IPS-NIHi7 (cell line): ENCODE results near the gene AOPEP.

ENCODE experiments used
- DNase-seq: peaks from one replicate; pipeline ENCODE4 v3.0.0; 2012; ENCODE audit warnings: mixed read lengths; ENCODE audit errors: extremely low spot score

AOPEP gene

GRCh38 chr9:94915476-94916450, 189.3 kb downstream of the AOPEP start:
- no peak for DNase-seq

GRCh38 chr9:94916956-94917355, 190.5 kb downstream of the AOPEP start:
- no peak for DNase-seq

- DNase-seq, result no peak
Observed at GRCh38 chr9:94918038-94918753, 191.7 kb downstream of the AOPEP start.

GRCh38 chr9:94919376-94920098, 193.0 kb downstream of the AOPEP start:
- DNase-seq, result no peak

- DNase-seq, result no peak
Observed at GRCh38 chr9:94920420-94921091, 194.1 kb downstream of the AOPEP start.

- no peak for DNase-seq
Observed at GRCh38 chr9:94921092-94921471, 194.6 kb downstream of the AOPEP start.

DNA sequence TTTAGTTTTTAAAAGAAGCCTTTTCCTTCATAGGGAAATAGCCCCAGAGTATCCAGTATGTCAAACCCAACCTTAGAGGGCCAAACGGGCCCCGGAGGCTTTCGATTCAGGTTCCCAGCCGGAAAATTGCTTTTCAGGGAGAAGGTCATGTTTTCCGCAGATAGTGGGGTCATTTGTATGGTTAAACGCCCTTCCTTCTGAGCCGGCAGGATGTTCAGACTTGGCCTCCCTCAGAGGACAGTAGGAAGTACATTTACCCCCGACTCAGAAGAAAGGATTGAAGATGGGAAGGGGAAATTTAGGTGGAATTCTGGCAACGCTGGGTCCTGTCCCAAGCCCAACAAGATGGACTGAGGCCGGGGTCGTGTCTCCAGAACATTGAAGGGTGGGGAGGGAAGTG, 195.2 kb downstream of the AOPEP start:
- no peak for DNase-seq

- no peak for DNase-seq
Observed at GRCh38 chr9:94922098-94922607, 195.7 kb downstream of the AOPEP start.

GRCh38 chr9:94922691-94923107, 196.2 kb downstream of the AOPEP start:
- DNase-seq, result no peak

- DNase-seq, result no peak
Observed at GRCh38 chr9:94923326-94924089, 197.0 kb downstream of the AOPEP start.

DNA sequence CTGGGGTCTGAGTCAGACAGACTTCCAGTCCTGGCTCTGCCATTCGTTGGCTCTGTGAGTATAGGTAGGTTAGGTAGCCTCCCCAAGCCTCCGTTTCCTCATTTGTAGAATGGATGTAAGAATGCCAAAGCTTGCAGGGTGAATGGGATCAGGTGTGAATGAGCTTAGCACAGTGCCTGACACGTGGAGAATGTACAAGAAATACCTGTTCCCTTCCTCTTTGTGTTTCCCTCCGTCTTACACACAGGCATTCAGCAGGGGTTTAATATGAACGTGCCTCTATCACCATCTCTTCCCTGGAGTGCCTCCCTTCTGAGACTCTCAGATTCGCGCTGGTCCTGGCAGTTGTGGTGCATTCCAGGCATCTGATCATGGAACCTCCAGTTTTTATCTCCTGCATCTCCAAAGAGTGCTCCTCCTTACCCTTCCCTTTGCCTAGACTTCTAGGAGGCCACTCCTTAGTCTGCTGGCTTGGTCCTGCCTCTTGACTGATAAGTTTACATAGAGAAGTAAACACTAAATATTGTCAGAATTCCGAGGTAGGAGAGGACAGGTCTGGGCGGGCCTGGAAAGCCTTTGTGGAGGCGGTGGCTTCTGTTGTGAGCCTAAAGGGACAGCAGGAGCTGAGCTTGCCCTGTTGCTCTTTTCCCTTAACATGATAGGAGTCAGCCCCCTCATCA, 199.4 kb downstream of the AOPEP start:
- no peak for DNase-seq

DNA sequence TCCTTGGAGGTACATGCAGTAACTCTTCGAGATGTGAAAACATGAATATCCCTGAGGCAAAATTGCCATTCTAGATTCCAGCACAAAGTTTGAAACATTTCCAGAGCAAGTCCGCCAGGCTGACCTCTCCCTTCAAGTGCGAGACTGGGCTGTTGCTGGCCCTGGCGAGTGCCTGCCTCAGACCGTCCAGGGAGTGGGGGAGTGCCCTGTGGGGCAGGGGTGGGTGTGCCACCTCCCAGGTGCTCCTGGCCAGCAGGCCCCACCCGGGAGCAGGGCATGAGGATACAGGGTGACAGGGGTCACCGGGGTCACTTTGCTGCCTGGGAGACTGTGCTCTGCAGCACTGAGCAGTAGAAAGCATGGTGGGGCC, 199.9 kb downstream of the AOPEP start:
- DNase-seq, result no peak

DNA sequence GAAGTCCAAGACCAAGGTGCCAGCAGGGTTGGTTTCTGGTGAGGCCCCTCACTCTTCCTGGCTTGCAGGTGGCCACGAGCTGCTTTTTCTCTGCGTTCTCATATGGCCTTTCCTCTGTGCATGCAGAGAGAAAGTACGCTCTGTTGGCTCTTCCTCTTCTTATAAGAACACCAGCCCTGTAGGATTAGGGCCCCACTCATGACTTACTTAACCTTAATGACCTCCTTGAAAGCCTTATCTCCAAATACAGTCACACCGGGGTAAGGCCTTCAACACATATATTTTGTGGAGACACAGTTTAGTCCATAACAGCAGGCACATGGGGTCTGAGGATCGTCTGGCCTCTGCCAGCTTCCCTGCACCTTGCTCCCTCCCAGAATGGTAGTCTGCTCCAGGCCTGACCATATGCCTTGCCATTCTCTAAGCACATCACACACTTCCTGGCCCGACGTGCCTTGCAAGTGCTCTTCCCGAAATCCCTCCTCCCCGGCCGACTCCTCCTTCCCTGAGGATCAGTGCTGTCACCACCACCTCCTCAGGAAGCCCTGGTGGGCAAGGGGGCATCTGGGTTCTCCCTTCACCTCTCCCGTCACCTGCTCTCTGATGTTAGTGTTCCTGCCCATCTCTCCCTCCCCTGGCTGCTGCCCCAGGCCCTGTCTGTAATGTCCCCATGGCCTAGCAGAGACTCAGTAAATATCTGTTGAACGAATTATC, 200.7 kb downstream of the AOPEP start:
- DNase-seq, result no peak

DNA sequence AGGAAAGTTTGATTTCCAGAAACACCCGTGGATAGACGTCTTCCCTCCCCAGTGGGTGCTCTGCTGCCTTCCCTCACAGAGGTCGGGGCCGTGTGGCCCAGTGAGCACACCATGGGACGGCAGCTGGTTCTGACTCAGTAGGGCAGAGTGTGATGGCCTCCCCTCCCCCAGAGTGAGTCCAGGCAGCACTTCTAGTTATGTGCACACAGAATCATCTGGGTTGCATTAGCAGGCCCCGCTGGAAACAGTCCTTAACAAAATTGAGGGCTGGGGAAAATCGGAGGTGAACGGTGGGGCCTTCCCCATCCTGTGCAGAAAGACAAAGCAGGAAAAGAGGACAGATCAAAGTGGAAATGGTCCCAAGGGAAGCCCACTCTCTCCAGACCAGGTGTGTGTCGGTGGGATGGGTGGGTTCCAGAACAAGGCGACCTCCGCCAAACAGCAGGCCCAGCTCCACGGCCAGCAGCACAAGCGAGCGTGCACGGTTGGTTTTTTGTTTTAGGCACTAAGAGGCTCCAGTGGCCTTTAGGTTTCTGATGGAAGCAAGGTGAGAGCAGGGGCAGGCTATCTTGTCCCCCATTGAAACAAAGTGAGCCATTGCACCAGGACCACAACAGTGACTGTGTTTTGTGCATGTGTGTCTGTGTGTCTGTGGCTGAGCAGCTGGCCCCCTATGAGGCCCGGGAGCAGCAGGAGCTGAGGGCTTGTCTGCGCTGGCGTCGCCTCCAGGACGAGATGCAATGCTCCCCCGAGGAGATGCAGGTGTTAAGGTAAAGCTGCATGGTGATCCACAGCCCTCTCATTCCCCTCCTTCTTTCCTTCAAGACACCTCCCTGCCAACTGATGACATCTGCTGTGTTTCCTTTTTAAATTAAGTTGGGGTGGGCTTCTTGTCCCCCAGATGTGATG, 201.5 kb downstream of the AOPEP start:
- DNase-seq, result no peak

DNA sequence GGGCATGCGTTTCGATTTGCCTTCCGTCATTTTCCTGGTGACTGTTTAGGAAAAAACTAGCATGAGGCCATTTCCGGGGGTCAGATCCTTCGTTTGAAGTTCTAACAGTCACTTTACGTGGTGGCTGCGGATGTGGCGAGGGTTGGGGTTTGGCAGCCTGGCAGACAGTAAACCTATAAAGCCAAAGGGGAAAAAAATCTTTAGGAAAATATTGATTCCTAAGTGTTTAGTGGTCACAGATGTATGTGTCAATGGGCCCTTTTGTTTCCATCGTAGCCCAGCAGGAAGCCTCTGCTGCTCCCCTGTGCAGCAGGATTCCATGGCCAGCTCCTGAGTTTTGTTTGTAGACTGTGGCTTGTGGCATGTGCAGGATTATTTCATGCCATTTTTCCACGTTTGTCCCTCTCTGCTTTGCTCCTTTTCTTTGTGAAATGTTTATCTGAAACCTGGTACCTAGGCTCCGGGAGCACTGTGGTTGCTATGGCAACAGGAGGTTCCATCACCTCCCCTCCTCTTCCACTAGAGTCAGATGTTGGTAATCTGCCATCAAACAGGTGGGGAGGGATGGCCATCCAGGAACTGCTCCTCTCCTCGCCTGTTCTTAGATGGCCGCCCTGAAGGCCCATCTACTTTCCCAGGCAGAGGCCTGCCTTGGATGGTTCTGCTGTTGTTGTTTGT, 202.3 kb downstream of the AOPEP start:
- DNase-seq, result no peak

- no peak for DNase-seq
Observed at GRCh38 chr9:94929369-94929756, 202.9 kb downstream of the AOPEP start.

DNA sequence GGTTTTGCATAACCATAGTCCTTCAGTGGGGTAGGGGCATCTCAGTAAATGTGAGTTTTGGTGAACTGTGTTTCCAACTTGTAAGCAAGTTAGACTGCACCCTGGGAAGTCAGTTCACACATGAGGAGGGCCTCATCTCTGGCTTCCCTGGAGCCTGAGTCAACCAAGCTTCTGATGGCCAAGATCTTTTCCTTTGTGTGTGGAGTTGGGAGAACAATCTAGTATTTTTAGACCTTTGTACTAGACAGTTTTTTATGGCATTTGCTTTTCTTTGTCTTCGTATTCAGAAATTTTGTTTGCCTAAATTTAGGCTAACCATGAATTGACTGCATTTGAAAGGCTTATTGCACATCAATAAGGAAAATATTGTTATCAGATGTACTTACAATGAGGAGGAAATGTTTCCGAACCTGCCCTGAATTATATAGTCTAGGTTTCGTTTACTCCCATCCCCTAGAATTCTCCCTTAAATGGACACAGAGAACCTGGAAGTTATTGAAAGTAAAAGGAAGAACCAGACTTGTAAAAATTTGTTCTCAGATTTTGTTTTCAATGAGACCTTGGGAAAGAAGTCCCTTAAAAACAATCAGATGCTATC, 204.6 kb downstream of the AOPEP start:
- DNase-seq, result no peak

- no peak for DNase-seq
Observed at GRCh38 chr9:94931740-94932139, 205.2 kb downstream of the AOPEP start.
